ENCODE measurements around the gene CHST8.
"Not testable (repeated sequence)": the region's sequence is repeated elsewhere in the genome, so short reads cannot be mapped to it uniquely, and the experiment has no call there.

Gene CHST8

GRCh38 chr19:33689138-33689746 lies 67.5 kb downstream of the CHST8 start:
- DNase-seq (ENCODE audit: low read depth) = no peak

GRCh38 chr19:33689868-33690267 lies 68.1 kb downstream of the CHST8 start:
- DNase-seq (ENCODE audit: low read depth) = no peak

GRCh38 chr19:33690378-33691029 lies 68.8 kb downstream of the CHST8 start:
- no peak for DNase-seq (ENCODE audit: low read depth)

DNA sequence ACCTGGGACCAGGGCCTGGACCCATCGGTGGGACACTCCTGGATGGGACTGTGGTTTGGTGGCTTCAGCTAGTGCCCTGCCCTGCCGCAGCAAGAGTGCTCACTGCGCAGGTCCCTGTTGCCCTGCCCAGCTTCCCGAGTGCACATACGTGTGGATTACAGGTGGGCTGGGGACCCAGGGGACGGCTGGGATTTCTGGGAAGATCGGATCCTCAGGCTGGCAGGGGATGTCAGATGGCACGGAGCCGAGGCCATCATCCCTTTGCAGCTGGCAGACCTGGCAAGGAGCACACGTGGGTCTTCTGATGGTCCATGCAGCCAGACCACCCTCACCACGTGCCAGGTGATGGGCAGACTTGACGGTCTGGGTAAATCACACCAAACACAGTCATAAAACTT lies 69.3 kb downstream of the CHST8 start:
- DNase-seq (ENCODE audit: low read depth) = no peak

DNA sequence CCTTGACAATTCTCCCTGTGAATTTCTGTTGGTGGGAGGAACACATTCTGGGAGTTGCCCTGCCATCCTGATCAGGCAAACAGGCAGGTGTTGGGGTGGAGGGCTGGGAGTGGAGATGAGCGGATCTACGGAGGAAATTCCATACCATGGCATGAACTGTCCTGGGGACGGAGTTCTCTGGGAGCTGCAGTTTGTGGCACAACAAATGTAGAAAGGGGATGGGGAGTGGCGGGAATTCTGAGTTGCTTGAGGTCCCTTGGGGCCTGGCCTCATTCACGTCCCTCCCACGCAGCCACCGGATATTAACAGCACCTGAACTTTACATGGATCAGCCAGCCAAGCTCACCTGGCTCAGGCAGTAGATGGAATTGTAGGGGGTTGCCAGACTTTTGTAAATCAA lies 70.0 kb downstream of the CHST8 start:
- DNase-seq (ENCODE audit: low read depth) = no peak

- DNase-seq (ENCODE audit: low read depth) = no peak
Measured at GRCh38 chr19:33693678-33694077, 71.9 kb downstream of the CHST8 start.

- DNase-seq (ENCODE audit: low read depth) = not testable (repeated sequence)
Measured at GRCh38 chr19:33695547-33695946, 73.8 kb downstream of the CHST8 start.

- no peak for DNase-seq (ENCODE audit: low read depth)
Measured at GRCh38 chr19:33697766-33698165, 76.0 kb downstream of the CHST8 start.

DNA sequence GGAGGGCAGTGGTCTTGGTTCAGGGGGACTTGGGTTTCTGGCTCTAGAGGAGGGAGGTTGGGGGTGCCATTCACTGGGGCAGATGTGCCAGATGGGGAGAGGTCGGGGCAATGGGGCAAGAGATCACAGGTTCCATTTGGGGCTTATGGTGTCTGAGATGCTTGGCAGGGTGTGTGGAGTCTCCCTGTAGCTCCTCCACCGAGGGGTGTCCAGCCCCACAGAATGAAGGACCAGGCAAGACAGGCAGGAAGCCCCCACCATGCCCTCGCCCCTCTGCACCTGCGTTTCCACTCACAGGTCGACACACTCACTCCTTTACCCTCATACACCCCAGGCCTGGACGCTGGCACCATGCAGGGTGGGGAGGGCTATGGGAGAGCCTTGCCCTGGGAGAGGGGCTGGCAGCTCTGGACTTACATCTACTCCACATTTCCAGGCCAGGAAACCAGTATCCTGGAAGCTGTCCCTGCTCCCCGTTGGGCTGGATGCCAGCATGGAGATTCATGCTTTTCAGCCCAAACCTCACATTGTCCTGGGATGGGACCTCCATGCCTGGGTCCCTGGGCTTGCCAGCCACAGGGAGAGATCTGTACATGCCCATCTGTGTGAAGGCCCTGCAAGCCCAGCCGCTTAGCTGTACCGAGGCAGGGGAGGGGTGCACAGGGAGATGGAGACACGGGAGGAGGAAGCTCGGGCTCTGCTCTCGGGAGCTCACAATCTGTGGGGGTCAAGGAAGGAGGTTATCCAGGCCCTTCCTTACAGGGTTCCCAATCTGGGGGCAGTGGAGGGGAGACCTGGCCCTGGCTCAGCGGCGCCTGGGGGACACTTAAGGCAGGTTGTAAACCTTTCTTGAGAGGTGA lies 77.1 kb downstream of the CHST8 start:
- no peak for DNase-seq (ENCODE audit: low read depth)

GRCh38 chr19:33699754-33700407 lies 78.1 kb downstream of the CHST8 start:
- no peak for DNase-seq (ENCODE audit: low read depth)

- no peak for DNase-seq (ENCODE audit: low read depth)
Measured at GRCh38 chr19:33700408-33701013, 78.8 kb downstream of the CHST8 start.

GRCh38 chr19:33701565-33701964 lies 79.8 kb downstream of the CHST8 start:
- no peak for DNase-seq (ENCODE audit: low read depth)

- DNase-seq (ENCODE audit: low read depth) = no peak
Measured at GRCh38 chr19:33702606-33703437, 81.1 kb downstream of the CHST8 start.

- DNase-seq (ENCODE audit: low read depth) = no peak
Measured at GRCh38 chr19:33703438-33703750, 81.6 kb downstream of the CHST8 start.

DNA sequence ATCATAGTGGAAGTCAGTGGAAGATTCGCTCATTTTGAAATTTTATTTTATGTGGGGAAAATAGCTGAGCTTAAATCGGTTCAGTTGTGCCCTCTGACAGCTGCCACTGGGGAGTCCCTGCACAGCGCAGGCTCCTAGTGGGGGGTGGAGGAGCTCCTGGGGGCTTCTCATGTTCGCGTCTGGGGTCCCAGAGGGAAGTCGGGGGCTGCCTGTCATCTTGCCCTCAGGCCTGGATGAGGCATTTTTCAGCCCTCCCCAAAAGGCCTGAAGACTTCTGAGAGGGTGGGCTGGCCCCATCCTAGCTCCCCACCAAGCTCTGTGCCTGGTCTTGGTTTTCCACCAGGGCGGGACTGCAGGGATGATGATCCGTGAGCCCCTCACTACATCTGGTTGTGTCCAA lies 82.1 kb downstream of the CHST8 start:
- DNase-seq (ENCODE audit: low read depth) = no peak

- DNase-seq (ENCODE audit: low read depth) = no peak
Measured at GRCh38 chr19:33704271-33704670, 82.5 kb downstream of the CHST8 start.

- DNase-seq (ENCODE audit: low read depth) = no peak
Measured at GRCh38 chr19:33705090-33705847, 83.5 kb downstream of the CHST8 start.

- no peak for DNase-seq (ENCODE audit: low read depth)
Measured at GRCh38 chr19:33705860-33706259, 84.1 kb downstream of the CHST8 start.

DNA sequence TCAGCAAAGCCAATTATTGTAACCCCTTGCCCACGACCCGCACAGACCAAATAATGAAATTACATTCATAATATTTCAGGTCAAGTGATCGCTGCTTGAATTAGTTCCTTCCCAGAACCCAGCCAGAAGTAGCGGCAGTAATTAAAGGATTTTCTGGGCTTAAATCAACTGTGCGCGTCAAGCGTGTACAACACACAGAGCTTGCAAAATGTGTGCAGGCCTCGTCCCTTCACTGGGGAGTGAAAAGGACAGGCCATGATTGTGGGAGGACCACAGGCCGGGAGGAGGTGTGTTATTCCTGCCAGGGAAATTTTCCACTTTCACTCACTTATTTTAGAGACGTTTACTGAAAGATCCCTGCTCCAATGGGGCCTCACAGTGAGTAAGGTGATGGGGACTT lies 84.9 kb downstream of the CHST8 start:
- DNase-seq (ENCODE audit: low read depth) = no peak

DNA sequence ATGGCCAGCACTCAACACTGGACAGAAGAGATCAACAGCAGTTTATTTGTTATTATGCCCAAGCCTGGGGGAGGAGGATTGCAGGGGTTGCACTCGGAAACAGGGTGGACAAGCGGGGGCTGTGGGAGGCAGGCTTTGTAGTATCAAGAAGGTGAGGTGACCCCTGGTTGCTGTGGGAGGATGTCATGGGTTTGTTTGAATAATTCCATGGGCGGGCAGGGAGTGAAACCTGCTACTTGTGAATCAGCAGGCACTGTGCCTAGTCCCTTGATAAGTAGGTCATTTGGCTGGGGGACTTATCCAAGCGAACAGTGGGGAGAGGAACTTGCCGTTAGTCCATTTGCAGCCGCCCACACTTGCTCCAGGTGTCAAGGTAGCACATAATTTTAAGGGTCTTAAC lies 90.5 kb downstream of the CHST8 start:
- DNase-seq (ENCODE audit: low read depth) = no peak

- DNase-seq (ENCODE audit: low read depth) = no peak
Measured at GRCh38 chr19:33713194-33713593, 91.4 kb downstream of the CHST8 start.
